Ishikawa (cell line): ENCODE data around the gene TIMP3.

ENCODE experiments used
- EP300 ChIP-seq: IDR thresholded peaks from 2 replicates; pipeline ENCODE4 v1.6.1; 2012; ENCODE audit warnings: borderline replicate concordance
- FOXM1 ChIP-seq: IDR thresholded peaks from 2 replicates; pipeline ENCODE4 v1.6.1; 2012; ENCODE audit warnings: low read depth, borderline replicate concordance
- YY1 ChIP-seq: IDR thresholded peaks from 2 replicates; pipeline ENCODE4 v1.6.1; 2012; ENCODE audit warnings: low read depth

- no peak for TF ChIP-seq EP300
- TF ChIP-seq FOXM1, result no peak
- no peak for TF ChIP-seq YY1
Measured at GRCh38 chr22:32905400-32905799, 103.9 kb downstream of the TIMP3 start.
